GM12891 (cell line): ENCODE measurements around the gene PCSK7.

ENCODE experiments used
- PAX5 ChIP-seq: IDR thresholded peaks from 2 replicates; pipeline ENCODE4 v1.6.1; 2011; ENCODE audit warnings: low read length, moderate library complexity, mild to moderate bottlenecking; ENCODE audit not compliant: insufficient read depth, severe bottlenecking
- POLR2A ChIP-seq: IDR thresholded peaks from 2 replicates; pipeline ENCODE4 v1.6.1; 2011; ENCODE audit warnings: low read depth, low read length, control low read depth
- POLR2AphosphoS5 ChIP-seq: IDR thresholded peaks from 2 replicates; pipeline ENCODE4 v1.6.1; 2011; ENCODE audit warnings: low read depth, low read length, control low read depth
- POU2F2 ChIP-seq: IDR thresholded peaks from 2 replicates; pipeline ENCODE4 v1.6.1; 2011; ENCODE audit warnings: low read depth, mild to moderate bottlenecking, control low read depth, low read length, moderate library complexity
- SPI1 ChIP-seq: IDR thresholded peaks from 2 replicates; pipeline ENCODE4 v1.6.1; 2011; ENCODE audit warnings: low read depth, low read length, control low read depth
- TAF1 ChIP-seq: IDR thresholded peaks from 2 replicates; pipeline ENCODE4 v1.6.1; 2011; ENCODE audit warnings: low read depth, low read length, control low read depth

DNA sequence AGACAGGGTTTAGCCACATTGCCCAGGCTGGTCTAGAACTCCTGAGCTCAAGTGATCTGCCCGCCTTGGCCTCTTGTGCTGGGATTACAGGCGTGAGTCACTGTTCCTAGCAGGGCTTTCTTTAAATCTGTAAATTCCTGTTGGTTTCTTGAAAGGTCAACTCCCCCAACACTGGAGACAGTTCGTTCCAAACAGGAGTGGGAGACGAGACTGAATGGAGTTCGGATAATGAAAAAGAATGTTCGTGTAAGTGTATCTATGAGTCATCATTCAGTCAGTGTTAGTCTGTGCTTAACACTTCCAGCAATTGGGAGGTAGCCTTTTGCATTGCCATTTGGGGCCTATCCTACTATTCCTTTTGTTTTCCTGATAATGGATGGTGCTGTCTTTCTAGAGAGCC lies 49.3 kb upstream of the PCSK7 start:
- TF ChIP-seq POLR2AphosphoS5 (no peak), POLR2A (no peak), TAF1 (no peak), POU2F2 (no peak), PAX5 (no peak), SPI1 (no peak)
